Neuronal stem cell (in vitro differentiated cells): ENCODE data around the gene PTPRT.

Source experiments
- DNase-seq: peaks from one replicate; pipeline ENCODE4 v3.0.0-alpha.2; 2013; ENCODE audit warnings: low spot score
- H2AFZ ChIP-seq: one replicate; pipeline ENCODE4 v1.6.1; 2013; ENCODE audit warnings: mild to moderate bottlenecking, low read length, inconsistent platforms
- H2AK5ac ChIP-seq: 2 replicates; pipeline ENCODE4 v1.6.1; 2013; ENCODE audit warnings: low read depth, mild to moderate bottlenecking, inconsistent platforms, low read length, moderate library complexity, mixed read lengths
- H2BK120ac ChIP-seq: 2 replicates; pipeline ENCODE4 v1.6.1; 2013; ENCODE audit warnings: low read depth, mild to moderate bottlenecking, inconsistent platforms, low read length, moderate library complexity, mixed read lengths
- H2BK12ac ChIP-seq: one replicate; pipeline ENCODE4 v1.6.1; 2013; ENCODE audit warnings: low read length, inconsistent platforms
- H2BK15ac ChIP-seq: 2 replicates; pipeline ENCODE4 v1.6.1; 2013; ENCODE audit warnings: mild to moderate bottlenecking, low read length, inconsistent platforms, mixed read lengths
- H2BK5ac ChIP-seq: one replicate; pipeline ENCODE4 v1.6.1; 2013; ENCODE audit warnings: inconsistent platforms, mild to moderate bottlenecking, low read length, moderate library complexity
- H3K14ac ChIP-seq: one replicate; pipeline ENCODE4 v1.6.1; 2013; ENCODE audit warnings: low read length, inconsistent platforms
- H3K18ac ChIP-seq: 2 replicates; pipeline ENCODE4 v1.6.1; 2013; ENCODE audit warnings: low read length, inconsistent platforms
- H3K23ac ChIP-seq: 2 replicates; pipeline ENCODE4 v1.6.1; 2013; ENCODE audit warnings: low read depth, mild to moderate bottlenecking, mixed read lengths, low read length, inconsistent platforms; ENCODE audit not compliant: poor library complexity
- H3K27ac ChIP-seq: replicated peaks from 3 replicates; pipeline ENCODE4 v1.5.1; 2013; ENCODE audit warnings: low read length, inconsistent platforms
- H3K27me3 ChIP-seq, 3 experiments: 2 replicates each; pipeline ENCODE4 v1.6.1; 2013; ENCODE audit warnings: low read length in 3 of 3, mild to moderate bottlenecking in 2 of 3, inconsistent platforms in 1 of 3, low read depth in 1 of 3, mixed read lengths in 1 of 3, moderate library complexity in 1 of 3; ENCODE audit not compliant: control insufficient read depth in 3 of 3, insufficient read depth in 3 of 3
- H3K36me3 ChIP-seq, 2 donors: replicated peaks in 1 of 2; 2 replicates each; pipeline ENCODE4 v1.6.1; 2013; ENCODE audit warnings: low read length in 2 of 2; ENCODE audit not compliant: control insufficient read depth in 2 of 2, insufficient read depth in 2 of 2
- H3K4ac ChIP-seq: 2 replicates; pipeline ENCODE4 v1.6.1; 2013; ENCODE audit warnings: inconsistent platforms, mild to moderate bottlenecking, low read length, moderate library complexity
- H3K4me1 ChIP-seq, 2 donors: 1 replicate in 1 of 2; 2 replicates in 1 of 2; pipeline ENCODE4 v1.6.1; 2013; ENCODE audit warnings: low read length in 2 of 2, low read depth in 1 of 2; ENCODE audit not compliant: control insufficient read depth in 2 of 2, insufficient read depth in 1 of 2
- H3K4me2 ChIP-seq: one replicate; pipeline ENCODE4 v1.6.1; 2013; ENCODE audit warnings: mild to moderate bottlenecking, low read length, inconsistent platforms; ENCODE audit not compliant: insufficient read depth, poor library complexity, severe bottlenecking
- H3K4me3 ChIP-seq, 2 donors: 2 replicates each; pipeline ENCODE4 v1.5.1; 2013; ENCODE audit warnings: low read length in 2 of 2, mild to moderate bottlenecking in 2 of 2, inconsistent platforms in 1 of 2, moderate library complexity in 1 of 2
- H3K79me1 ChIP-seq: one replicate; pipeline ENCODE4 v1.6.1; 2013; ENCODE audit warnings: low read depth, mild to moderate bottlenecking, inconsistent platforms, low read length, moderate library complexity
- H3K9ac ChIP-seq: one replicate; pipeline ENCODE4 v1.6.1; 2013; ENCODE audit warnings: mild to moderate bottlenecking, low read depth, low read length, inconsistent platforms; ENCODE audit not compliant: poor library complexity
- H3K9me3 ChIP-seq, 2 donors: replicated peaks in 1 of 2; 2 replicates each; pipeline versions ENCODE3 to v1.6.1; 2013; ENCODE audit warnings: low read length in 2 of 2, mild to moderate bottlenecking in 2 of 2, inconsistent platforms in 1 of 2, low read depth in 1 of 2, mixed read lengths in 1 of 2, moderate library complexity in 1 of 2; ENCODE audit not compliant: control insufficient read depth in 2 of 2, insufficient read depth in 1 of 2
- H4K8ac ChIP-seq: one replicate; pipeline ENCODE4 v1.6.1; 2013; ENCODE audit warnings: low read depth, mild to moderate bottlenecking, inconsistent platforms, low read length, moderate library complexity
- H4K91ac ChIP-seq: one replicate; pipeline ENCODE4 v1.6.1; 2013; ENCODE audit warnings: low read length, low read depth, mild to moderate bottlenecking, inconsistent platforms; ENCODE audit not compliant: poor library complexity
- WGBS, 2 donors: extraction: QIAGEN DNeasy Blood & Tissue Kit; methylation state at CpG; one replicate each; pipeline ENCODE4 v1.1.7; 2013; ENCODE audit warnings: missing lambda C conversion rate in 2 of 2, mixed read lengths in 1 of 2; ENCODE audit not compliant: insufficient read length in 2 of 2, insufficient replicate concordance in 1 of 2; ENCODE audit errors: extremely low coverage in 2 of 2; 5-methylcytosine and 5-hydroxymethylcytosine counted together

The PTPRT gene

GRCh38 chr20:42099101-42099500 is 1090.6 kb downstream of the PTPRT start:
- H3K4ac ChIP-seq = no peak overlapping the region
- H4K8ac ChIP-seq = no peak overlapping the region
- WGBS, 2 donors = no CpG with 5 or more reads among the region's 7 CpGs
- H3K14ac ChIP-seq = no peak overlapping the region
- H3K4me2 ChIP-seq = no peak overlapping the region
- DNase-seq = no peak
- H3K27ac ChIP-seq = no peak overlapping the region
- H2AK5ac ChIP-seq = no peak overlapping the region
- H3K79me1 ChIP-seq = no peaks in the 10 kb centered on the region
- no peak overlapping the region for H3K4me3 ChIP-seq
- H2BK5ac ChIP-seq = no peak overlapping the region
- H2AFZ ChIP-seq = no peak overlapping the region
- no peak overlapping the region for H4K91ac ChIP-seq
- no peak overlapping the region for H2BK15ac ChIP-seq
- no peak overlapping the region for H3K18ac ChIP-seq
- no peaks in the 10 kb centered on the region for H3K9me3 ChIP-seq
- H3K27me3 ChIP-seq = no peaks in the 10 kb centered on the region
- no peak overlapping the region for H3K9ac ChIP-seq
- H2BK12ac ChIP-seq = no peak overlapping the region
- H3K23ac ChIP-seq = no peak overlapping the region
- no peak overlapping the region for H2BK120ac ChIP-seq
- no peaks in the 10 kb centered on the region for H3K36me3 ChIP-seq
- H3K4me1 ChIP-seq = no peaks in the 10 kb centered on the region

GRCh38 chr20:42098418-42098817 is 1091.3 kb downstream of the PTPRT start:
- Histone ChIP-seq H3K14ac (no peak overlapping the region), H3K27ac (no peak overlapping the region)
- WGBS, 2 donors = no CpG with 5 or more reads among the region's 8 CpGs

DNA sequence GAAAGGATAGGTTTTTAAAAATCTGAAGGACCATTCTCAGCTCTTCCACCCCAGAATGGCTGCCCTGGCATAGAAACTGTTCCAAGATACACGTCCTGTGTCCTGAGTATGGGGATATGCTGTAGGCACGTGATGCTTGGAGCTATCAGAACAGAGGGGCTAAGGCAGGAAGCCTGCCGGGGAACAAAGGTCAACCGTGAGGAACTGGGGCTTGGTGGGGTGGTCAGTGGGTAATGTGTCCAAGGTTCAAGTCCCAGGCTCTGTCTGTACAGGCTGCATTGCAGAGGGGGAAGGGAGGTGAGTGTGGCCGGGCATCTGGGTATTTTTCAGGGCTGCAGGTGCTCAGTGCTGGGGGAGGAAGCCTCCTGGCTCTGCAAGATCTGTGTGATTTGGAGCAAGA is 1092.0 kb downstream of the PTPRT start:
- Histone ChIP-seq H3K4me1 (no peaks in the 10 kb centered on the region), H2BK5ac (no peak overlapping the region), H3K4ac (no peak overlapping the region), H2BK12ac (no peak overlapping the region), H3K9me3 (no peaks in the 10 kb centered on the region), H4K8ac (no peak overlapping the region), H3K18ac (no peak overlapping the region), H3K23ac (no peak overlapping the region), H3K27me3 (no peaks in the 10 kb centered on the region), H2BK15ac (no peak overlapping the region), H4K91ac (no peak overlapping the region), H2AFZ (no peak overlapping the region), H3K14ac (no peak overlapping the region), H3K36me3 (no peaks in the 10 kb centered on the region), H3K79me1 (no peaks in the 10 kb centered on the region), H3K4me2 (no peak overlapping the region), H2AK5ac (no peak overlapping the region), H2BK120ac (no peak overlapping the region), H3K4me3 (no peak overlapping the region), H3K9ac (no peak overlapping the region), H3K27ac (no peak overlapping the region)
- WGBS, 2 donors = no CpG with 5 or more reads among the region's 5 CpGs
- DNase-seq = no peak

More at GRCh38 chr20:42098418-42098817, 1091.3 kb downstream of the PTPRT start:
- no peaks in the 10 kb centered on the region for H3K79me1 ChIP-seq
- H2BK5ac ChIP-seq = no peak overlapping the region
- no peak for DNase-seq
- H3K23ac ChIP-seq = no peak overlapping the region
- H2AK5ac ChIP-seq = no peak overlapping the region
- no peak overlapping the region for H2BK12ac ChIP-seq
- H3K9me3 ChIP-seq = no peaks in the 10 kb centered on the region
- H3K4me2 ChIP-seq = no peak overlapping the region
- no peak overlapping the region for H3K4ac ChIP-seq
- no peak overlapping the region for H3K18ac ChIP-seq
- H3K36me3 ChIP-seq = no peaks in the 10 kb centered on the region
- no peak overlapping the region for H3K9ac ChIP-seq
- no peaks in the 10 kb centered on the region for H3K27me3 ChIP-seq
- no peak overlapping the region for H2BK120ac ChIP-seq
- no peak overlapping the region for H3K4me3 ChIP-seq
- no peak overlapping the region for H4K8ac ChIP-seq
- H2AFZ ChIP-seq = no peak overlapping the region
- no peak overlapping the region for H4K91ac ChIP-seq
- no peak overlapping the region for H2BK15ac ChIP-seq
- H3K4me1 ChIP-seq = no peaks in the 10 kb centered on the region

GRCh38 chr20:42095221-42095620 is 1094.5 kb downstream of the PTPRT start:
- Histone ChIP-seq H3K79me1 (no peaks in the 10 kb centered on the region), H3K14ac (no peak overlapping the region), H3K36me3 (no peaks in the 10 kb centered on the region), H3K23ac (no peak overlapping the region), H3K4me3 (no peak overlapping the region), H3K27ac (no peak overlapping the region), H3K4ac (no peak overlapping the region), H2BK15ac (no peak overlapping the region), H3K4me1 (no peaks in the 10 kb centered on the region), H3K18ac (no peak overlapping the region), H3K9me3 (no peaks in the 10 kb centered on the region), H2AK5ac (no peak overlapping the region), H2BK120ac (no peak overlapping the region), H2BK12ac (no peak overlapping the region), H3K9ac (no peak overlapping the region), H4K8ac (no peak overlapping the region), H3K4me2 (no peak overlapping the region), H2AFZ (no peak overlapping the region), H4K91ac (no peak overlapping the region), H3K27me3 (no peaks in the 10 kb centered on the region), H2BK5ac (no peak overlapping the region)
- no CpG with 5 or more reads among the region's 2 CpGs for WGBS, 2 donors
- no peak for DNase-seq
